NCI-H748 treated with DMSO at 0.1 percent for 48 hours (cell line): Measurements from ENCODE around the gene VAV2.
"Not testable (repeated sequence)": the region's sequence is repeated elsewhere in the genome, so short reads cannot be mapped to it uniquely, and the experiment has no call there.

ENCODE experiments used
- DNase-seq: peaks from one replicate; lab custom pipeline; 2025; lab: John Stamatoyannopoulos, UW

VAV2 gene

DNA sequence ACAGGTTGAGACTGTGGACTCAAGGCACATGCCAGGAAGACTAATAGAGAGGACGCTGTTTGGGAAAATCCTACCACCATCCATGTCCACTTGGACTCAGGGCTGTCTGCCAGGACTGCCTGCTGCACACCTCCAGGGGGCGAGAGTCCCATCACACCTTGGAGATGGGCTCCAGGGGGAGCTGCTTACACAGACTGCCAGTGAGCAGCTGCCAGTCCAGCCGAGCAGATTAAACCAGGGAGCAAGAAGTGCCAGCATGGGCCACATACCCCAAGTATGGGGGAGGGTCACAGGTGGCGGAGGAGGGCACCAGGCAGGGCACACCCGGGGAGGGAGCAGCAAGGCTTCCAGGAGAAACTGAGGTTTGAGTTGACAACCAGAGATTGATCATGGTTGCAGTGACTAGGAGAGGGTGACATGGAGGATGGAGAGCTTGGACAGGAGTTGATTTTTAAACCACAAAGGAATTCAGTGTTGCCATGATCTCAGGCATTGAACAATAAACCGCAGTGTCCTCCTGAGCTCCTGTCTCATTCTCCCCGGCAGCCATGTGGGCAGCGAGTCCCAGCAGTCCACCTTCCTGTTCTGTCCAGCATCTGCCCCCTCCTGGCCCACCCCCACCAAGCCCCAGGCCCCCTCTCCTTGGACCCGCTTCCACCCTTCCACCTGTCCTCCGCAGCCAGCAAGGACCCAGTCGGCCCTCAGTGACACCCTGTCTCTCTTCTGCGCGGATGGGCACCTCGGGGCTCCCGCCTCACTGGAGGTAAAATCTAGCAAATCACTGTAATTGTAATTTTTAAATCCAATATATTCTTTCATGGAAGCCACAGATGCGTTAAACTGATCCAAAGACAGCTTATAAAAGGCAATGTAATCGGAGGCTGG is 3.1 kb upstream of the VAV2 start:
- DNase-seq, result no peak

DNA sequence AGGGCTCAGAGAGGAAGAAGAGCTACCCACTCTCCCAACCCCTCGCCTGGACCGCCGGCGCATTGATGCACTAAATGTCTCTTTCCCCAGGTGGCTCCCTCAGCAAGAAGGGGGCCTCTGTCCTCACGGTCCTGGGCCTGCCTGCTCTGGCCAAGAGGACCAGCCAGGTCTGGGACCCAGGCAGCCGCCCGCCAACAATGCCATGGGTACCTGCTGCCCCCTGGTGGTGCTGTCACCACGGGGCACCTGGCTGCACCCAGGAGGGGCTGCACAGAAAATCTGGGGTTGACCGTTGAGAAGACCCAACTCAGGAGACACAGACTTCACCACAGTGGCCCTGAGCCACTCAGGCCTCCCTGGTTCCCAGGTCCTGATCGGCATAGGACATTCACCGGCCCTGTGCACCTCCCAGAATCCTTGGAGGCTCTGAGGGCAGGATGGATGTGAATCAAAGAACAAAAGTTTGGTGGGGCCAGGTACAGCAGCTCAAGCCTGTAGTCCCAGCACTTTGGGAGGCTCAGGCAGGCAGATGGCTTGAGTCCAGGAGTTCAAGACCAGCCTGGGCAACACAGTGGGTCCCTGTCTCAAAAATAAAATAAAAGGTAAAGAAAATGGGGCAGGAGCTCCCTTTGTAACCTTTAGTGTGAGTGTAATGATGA is 2.4 kb upstream of the VAV2 start:
- peak; percentile 52 for DNase-seq

DNA sequence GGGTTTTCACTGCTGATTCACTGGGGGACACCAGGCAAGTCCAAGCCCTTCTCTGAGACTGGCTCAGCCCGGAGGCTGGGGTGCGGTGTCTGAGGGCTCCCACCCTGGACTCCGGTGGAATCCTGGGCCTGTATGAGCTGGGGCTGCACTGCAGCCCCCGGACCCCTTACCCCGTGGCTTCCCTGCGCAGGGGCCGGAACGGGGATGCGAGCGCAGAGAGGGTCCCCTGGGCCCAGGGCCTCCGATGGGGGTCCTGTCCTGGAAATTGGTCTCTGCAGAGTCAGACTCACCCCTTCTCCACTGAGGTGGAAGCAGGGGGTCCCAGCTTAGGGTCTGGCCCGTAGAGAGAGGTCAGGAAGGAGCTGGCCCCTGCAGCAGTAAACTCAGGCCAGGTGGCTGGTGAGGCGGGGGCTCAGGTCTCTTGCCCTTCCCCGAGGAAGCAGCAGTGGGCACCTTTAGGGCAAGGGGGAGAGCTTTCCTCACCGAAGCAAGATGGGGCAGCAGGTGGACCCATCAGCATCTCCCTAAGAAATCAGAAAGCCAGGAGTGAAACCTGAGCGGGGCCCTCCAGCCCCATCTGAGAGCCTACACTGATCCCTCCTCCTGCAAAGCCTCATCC is 1.6 kb upstream of the VAV2 start:
- DNase-seq, result no peak

DNA sequence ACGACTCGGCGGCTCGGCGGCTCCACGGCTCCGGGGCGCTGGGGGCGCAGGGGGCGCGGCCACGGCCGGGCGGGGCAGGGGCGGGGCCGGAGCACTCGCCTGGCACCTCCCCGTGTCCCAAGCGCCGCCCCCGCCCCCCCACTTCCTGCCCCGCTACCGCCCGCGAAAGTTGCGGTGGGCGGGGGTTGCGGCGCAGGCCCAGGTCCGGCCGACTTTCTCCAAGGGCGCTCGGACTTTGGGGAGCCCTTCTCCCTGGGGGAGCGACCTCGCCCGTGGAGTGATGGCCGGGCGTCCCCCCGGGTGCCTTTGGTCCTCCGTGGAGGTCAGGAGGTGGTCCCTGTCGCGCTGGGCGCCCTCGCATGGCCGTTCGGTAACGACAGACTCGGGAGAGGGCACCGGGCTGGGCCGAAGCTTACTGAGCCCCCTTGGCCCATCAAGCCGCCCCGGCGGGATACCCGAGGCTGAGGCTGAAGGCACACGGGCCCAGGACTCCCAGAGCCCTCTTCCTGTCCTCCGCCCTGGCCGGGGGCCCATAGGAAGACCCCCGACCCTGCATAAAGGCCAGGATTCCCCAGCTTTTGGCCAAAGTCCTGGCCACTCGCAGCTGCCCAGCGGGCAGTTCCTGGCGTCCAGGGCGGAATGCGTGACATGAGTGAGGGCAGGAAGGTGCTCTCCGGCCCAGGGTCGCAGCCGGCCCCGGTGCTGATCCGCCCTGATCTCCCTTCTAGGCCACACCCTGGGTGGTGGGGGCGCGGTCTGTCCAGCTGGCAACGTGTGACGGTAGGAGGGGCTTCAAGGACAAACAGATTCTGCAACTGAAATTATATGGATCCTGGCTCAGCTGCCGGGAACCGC is 883 bp upstream of the VAV2 start:
- DNase-seq, result peak; percentile 84

DNA sequence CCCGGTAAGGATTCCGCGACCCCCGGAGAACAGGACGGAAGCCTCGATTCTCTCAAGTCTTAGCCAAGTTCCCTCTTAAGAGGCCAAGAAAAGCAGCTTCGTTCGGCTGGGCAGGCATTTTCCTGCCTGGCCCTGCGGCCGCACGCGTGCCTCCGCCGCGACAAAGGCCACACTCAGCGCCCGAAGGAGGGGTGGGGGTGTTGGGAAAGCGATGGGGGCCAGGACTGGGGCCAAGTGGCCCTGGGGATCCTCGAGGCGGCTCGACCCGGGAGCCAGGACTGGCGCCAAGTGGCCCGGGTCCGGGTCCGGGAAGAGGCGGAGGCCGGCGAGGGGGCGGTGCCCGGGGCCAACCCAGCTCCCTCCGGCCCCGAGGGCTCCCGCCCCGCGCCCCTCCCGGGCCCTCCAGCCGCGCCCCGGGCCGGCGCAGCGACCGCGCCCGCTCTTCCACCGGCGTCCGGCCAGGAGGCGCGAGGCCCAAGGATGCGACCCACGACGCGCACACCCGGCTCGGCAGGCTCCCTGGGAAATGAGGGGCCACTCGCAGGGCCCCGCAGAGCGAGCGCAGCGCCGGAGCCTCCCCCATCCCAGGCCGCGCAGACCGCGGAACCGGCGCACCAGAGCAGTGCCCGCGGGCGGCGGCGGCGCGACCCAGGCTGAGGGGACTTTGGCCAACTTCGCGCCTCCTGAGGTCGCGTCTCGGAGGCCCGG is 756 bp downstream of the VAV2 start:
- DNase-seq, result no peak

DNA sequence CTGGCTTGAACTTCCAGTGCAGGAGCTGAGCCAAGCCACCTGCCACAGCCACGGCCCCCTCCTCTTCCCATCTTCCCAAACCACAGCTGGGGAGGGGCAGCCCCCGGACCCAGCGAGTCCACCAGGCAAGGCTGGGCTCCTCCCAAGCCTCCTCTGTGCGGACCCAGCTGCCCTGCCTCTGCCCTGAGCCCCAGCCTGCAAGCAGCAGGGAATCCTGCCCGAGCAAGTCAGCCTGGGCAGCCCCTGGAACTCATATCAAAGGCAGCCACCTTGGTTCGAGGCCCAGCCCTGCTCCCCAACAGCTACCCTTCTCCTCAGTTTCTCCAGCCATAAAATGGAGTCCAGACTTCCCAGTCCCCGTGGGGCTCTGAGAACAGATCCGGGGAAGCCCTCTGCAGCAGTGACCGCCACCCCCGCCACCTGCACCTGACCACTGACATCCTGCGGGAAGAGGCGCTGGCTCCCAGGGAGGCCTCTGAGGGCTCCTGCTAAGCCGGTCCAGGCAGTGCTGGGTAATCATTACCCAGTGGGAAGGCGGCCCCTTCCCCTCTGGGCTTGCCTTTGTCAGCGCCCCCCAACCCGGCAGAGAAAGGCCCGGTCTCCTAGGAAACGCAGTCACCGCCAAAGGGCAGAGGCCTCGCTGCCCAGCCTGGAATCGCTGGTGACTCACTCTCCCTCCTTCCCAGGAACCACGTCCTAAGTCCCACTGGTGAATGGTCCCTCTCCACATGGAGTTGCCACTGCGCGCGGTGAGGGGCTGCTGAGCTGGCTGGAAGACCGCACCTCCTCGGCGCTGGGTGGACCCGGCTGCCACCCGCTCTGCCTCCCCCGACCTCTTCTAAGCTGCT is 1.5 kb downstream of the VAV2 start:
- DNase-seq, result peak; percentile 26

DNA sequence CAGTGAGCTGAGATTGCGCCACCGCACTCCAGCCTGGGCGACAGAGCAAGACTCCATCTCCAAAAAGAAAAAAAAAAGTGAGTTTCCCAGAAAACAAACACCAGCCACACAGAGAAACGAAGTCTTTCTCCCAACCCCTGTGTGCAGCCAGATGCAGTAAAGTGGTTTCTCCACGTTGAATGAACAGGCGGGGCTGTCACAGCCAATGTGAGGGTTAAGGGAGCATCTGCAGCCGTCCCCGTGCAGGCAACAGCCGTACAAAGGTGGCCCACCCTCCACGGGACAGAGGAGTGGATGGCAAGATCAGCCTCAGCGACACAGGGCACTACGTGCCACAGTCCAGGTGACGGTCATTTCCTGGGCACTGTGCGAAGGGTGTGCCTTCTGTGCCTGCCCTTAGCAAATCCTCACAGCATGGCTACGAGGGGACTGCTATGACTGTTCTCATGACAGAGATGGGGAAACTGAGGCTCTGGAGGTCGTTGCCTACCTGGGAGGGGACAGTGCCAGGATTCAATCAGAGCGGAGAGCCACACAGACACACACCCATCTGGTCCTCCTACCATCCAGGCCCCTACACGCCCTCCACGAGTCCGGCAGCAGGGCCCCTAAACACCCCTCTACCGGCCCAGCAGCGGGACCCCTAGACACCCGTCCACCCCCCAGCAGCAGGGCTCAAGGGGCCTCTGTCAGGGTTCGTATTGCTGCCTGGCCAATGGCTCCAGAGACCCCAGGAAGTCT is 2.3 kb downstream of the VAV2 start:
- DNase-seq, result no peak

DNA sequence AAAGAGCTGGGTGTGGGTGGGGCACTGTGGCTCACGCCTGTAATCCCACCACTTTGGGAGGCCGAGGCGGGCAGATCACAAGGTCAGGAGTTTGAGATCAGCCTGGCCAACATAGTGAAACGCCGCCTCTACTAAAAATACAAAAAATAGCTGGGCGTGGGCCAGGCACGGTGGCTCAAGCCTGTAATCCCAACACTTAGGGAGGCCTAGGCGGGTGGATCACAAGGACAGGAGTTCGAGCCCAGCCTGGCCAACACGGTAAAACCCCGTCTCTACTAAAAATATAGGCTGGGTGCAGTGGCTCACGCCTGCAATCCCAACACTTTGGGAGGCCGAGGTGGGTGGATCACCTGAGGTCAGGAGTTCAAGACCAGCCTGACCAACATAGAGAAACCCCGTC is 3.4 kb downstream of the VAV2 start:
- DNase-seq, result not testable (repeated sequence)

DNA sequence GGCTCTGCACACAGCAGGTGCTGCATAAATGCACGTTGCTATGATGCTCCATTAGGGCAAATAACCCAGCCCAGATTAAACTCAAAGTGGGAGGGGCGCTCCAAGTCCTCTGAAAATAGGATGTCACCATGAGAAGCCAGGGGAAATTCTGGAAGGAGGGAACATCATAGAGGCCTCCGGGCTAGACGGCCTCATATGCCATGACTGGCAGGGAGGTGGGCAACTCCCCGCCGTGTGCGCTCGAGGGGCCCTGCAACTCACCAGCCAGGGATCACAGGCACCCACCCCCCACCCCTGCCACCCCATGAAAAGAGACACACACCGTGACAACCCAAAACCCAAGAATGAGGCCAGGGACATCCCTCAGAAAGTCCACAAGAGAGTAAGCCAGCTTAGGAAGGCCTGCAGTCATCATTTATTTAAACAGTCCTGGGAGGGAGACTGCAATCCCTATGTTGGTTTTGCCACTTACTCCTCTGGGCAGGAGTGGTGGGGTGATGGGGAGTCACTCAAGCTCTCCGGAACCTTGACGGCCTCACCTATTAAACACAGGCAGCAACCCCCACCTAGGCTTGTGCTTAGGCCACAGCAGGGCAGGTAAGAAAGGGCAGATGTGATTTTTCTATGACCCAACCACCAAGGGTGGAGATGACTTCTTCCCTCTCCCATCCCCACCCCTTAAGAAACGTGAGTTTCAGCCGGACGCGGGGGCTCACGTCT is 4.0 kb downstream of the VAV2 start:
- DNase-seq, result no peak

DNA sequence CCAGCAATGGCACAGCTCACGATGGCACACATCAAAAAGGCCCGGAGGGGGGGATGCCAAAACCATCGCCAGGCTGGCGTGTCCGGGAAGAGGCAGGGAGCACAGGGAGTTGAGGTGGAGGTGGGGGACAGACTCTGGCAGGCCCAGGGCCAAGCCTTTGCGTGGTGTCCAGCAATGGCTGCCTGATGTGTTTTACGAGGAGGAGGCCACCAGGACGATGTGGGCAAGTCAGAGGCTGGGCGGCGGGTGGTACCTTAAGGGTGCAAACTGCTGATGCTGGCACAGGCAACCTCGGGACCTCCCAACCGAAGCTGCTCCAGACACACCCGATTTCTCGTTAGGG is 4.7 kb downstream of the VAV2 start:
- no peak for DNase-seq

DNA sequence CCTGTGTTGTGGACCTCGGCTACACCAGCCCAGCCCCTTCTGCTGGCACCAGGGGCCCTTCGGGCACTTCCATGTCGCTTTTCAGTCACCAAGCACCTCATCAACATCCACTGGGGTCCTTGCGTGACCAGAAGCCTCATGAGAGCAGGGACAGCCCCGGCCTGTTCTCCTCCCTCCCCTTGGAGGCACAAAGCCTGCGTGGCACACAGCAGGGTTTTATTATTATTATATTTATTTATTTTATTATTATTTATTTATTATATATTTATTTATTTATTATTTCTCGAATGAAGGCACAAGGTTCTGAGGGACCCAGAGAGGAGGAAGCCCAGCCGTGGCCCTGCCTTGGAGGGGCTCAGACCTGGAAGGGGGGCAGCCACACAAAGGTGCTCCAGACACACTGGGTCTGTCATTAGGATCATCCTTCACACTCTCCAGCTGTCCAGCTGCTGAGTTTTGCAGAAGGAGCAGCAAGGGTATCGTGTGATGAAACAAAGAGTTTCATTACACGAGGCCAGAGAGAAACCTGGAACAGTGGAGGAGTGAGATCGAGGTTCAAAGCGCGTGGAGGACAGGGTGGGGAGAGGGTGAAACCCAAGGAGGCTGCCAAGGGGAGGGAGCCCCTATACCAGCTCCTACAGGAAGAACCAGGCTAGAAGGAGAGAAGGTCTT is 5.2 kb downstream of the VAV2 start:
- no peak for DNase-seq

DNA sequence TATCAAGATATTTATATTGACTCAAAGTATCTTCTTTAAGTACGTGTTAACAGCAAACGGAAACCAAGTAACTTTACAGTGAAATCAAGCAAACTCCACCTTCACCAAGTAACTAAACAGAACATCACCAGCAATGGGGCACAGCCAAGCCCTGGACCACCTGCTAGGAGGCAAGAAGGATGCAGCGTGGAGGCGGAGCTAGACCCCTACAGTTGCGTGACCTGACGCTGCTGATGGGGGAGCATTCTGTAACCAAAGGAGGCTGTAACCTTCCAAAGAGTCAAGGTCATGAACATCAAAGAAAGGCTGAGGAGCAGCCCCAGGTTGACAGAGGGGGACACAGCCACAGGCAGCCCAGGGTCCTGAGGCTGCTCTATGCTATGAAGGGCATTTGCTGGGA is 6.1 kb downstream of the VAV2 start:
- no peak for DNase-seq

DNA sequence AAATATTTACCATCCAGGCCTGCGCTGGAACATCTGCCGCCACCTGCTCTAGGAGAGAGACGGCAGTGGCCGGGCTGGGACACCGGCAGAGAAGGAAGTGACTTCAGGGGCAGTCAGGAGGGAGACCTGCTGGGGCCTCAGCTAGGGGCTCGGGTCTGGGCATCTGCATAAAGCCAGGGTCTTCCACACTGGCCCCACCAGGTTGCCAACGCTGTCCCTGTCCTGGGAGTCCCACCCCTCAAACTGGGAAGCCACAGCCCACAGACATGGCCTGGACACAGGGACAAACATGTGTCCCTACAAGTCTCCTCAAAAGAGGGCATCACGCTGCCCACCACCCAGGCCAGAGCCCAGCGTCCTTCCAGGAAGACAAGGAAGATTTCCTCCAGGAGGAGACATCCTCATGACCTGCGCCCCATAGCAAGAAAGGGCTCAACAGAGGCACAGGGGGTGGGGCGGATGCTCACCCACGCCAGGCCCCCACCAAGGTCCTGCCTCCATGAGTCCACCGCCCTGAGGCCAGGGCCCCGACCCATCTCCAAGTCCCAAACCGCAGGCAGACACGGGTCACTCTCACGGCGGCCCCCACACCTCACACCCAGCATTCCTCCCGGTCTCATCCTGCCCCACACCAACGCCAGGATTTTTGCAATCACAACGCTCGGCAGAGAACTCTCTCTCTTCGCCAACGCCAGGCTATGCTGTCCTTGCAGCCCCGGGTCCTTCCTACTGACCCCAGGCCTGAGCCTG is 9.0 kb downstream of the VAV2 start:
- DNase-seq, result no peak

DNA sequence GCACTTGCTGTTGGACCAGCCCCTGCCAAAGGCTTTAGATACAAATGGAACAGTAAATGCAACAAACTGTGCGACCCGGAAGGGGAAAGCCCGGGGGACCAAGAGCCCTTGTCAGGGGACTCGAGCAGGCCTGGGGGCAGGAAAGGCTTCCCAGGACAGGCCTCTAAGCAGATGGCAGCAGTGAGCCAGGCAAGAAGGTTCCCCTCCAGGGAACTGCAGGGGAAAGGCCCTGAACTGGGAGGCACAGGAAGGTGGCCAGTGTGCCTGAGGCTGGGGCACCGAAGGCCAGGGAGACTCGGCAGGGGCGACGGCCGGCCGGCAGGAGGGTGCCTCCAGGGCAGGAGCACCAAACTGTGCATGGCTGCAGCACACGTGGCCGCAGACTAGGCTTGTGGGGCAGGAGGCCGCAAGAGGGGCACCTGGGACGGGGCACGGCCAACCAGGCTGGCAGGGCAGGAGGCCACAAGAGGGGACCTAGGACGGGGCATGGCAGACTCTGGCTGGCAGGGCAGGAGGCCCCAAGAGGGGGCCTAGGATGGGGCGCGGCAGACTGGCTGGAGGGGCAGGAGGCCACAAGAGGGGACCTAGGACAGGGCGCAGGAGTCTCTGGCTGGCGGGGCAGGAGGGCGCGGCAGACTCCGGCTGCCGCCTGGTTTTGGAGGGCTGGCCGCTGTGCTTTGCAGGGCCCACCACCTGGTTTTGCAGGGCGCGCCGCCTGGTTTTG is 10.0 kb downstream of the VAV2 start:
- DNase-seq, result no peak

DNA sequence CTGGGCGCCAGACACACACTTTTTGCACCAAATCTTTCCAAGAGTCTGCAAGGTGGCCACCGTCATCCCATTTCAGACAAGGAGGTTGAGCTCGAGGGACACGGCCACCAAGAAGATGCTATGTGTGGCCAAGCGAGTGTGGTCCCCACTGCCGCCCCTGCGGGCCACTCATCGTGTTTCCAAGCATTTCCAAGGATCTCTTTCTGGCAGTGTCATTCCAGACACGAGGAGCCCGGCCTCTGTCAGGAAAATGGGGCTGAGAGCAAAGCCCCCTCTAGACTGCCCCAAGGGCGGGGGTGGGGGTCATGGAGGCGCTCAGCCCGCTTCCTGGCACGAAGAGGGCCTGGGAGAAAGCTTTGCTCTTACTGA is 10.6 kb downstream of the VAV2 start:
- DNase-seq, result no peak

DNA sequence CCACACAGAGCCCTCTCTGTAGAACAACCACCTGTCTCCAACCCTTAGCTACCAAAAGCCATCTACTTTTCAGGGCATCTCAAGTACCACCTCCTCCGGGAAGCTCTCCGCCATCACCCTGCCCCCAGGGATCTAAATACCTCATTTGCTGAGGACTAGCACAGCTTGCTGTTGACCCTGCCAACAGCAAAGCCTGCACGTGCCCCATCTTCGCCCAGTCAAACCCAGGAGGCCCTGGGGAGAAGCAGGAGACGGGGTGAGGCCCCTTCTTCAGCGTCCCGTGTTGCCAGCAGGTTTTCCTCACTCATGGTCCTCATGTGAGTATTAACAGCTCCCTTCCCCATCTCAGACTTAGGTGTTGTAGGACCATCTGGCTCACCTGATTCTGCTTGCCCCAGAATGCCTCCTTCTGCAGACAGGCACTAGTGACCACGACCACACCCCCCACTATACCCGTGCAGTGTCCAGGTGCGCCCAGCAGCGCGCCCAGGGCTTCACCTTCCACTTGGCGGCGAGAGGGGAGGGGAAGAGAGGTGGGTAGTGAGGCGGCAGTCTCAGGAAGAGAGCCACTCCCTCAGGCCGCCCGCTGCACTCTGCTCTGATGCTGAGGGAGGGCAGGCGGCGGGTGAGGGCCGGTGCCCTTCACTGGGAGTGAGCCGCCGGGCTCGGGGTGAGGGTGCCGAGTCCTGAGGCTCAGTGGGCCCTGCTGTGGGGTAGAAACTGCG is 11.1 kb downstream of the VAV2 start:
- no peak for DNase-seq
